MM.1S (cell line): ENCODE data around the gene KCND3.

Experiments
- DNase-seq: peaks from one replicate; pipeline ENCODE4 v3.0.0-alpha.2; 2015
- H2AFZ ChIP-seq: fragments of 300-600 bp; sonication (generic); 2 replicates; pipeline ENCODE4 v1.6.0; 2016; ENCODE audit warnings: antibody characterized with exemption, low read length
- H3F3A ChIP-seq: fragments of 300-600 bp; sonication (generic); 2 replicates; pipeline ENCODE4 v1.6.1; 2016; ENCODE audit warnings: mild to moderate bottlenecking, antibody characterized with exemption, low read length, moderate library complexity, mixed read lengths; ENCODE audit not compliant: insufficient read depth
- H3K27ac ChIP-seq: fragments of 300-600 bp; sonication (generic); 2 replicates; pipeline ENCODE4 v1.5.1; 2016; ENCODE audit warnings: mild to moderate bottlenecking, low read length
- H3K27me3 ChIP-seq: fragments of 300-600 bp; sonication (generic); replicated peaks from 2 replicates; pipeline ENCODE4 v1.6.0; 2016; ENCODE audit warnings: low read length; ENCODE audit not compliant: insufficient read depth
- H3K36me3 ChIP-seq: fragments of 300-600 bp; sonication (generic); replicated peaks from 2 replicates; pipeline ENCODE4 v1.6.1; 2016; ENCODE audit warnings: mild to moderate bottlenecking, low read length, mixed read lengths; ENCODE audit not compliant: insufficient read depth
- H3K4me1 ChIP-seq: fragments of 300-600 bp; sonication (generic); 2 replicates; pipeline ENCODE4 v1.6.1; 2016; ENCODE audit warnings: low read length, mixed read lengths
- H3K4me2 ChIP-seq: fragments of 300-600 bp; sonication (generic); 2 replicates; pipeline ENCODE4 v1.6.0; 2016; ENCODE audit warnings: low read depth, low read length
- H3K4me3 ChIP-seq: fragments of 300-600 bp; sonication (generic); 2 replicates; pipeline ENCODE4 v1.5.1; 2016; ENCODE audit warnings: low read length, mixed read lengths
- H3K79me2 ChIP-seq: fragments of 300-600 bp; sonication (generic); 2 replicates; pipeline ENCODE4 v1.6.1; 2016; ENCODE audit warnings: mixed run types, low read length, mixed read lengths
- H3K9ac ChIP-seq: fragments of 300-600 bp; sonication (generic); 2 replicates; pipeline ENCODE4 v1.6.1; 2016; ENCODE audit warnings: low read length, mixed read lengths
- H3K9me2 ChIP-seq: fragments of 300-600 bp; sonication (generic); replicated peaks from 2 replicates; pipeline ENCODE4 v1.6.1; 2016; ENCODE audit warnings: mild to moderate bottlenecking, low read length, mixed read lengths; ENCODE audit not compliant: insufficient read depth
- H3K9me3 ChIP-seq: fragments of 300-600 bp; sonication (generic); replicated peaks from 2 replicates; pipeline ENCODE4 v1.6.1; 2016; ENCODE audit warnings: mild to moderate bottlenecking, low read length, mixed read lengths; ENCODE audit not compliant: insufficient read depth
- H4K20me1 ChIP-seq: fragments of 300-600 bp; sonication (generic); 2 replicates; pipeline ENCODE4 v1.6.1; 2016; ENCODE audit warnings: mild to moderate bottlenecking, low read length, moderate library complexity, mixed read lengths; ENCODE audit not compliant: insufficient read depth
- EZH2 ChIP-seq: fragments of 300-600 bp; sonication (generic); optimal IDR thresholded peaks from 2 replicates; pipeline ENCODE3; 2017; ENCODE audit warnings: low read depth, mild to moderate bottlenecking, antibody characterized with exemption, low read length, mixed read lengths
- EZH2phosphoT487 ChIP-seq: fragments of 300-600 bp; sonication (generic); IDR thresholded peaks from 2 replicates; pipeline ENCODE4 v1.6.1; 2018; ENCODE audit warnings: antibody characterized with exemption, low read length
- TF ChIP-seq, protein P1 (sequence below): fragments of 300-600 bp; sonication (generic); IDR thresholded peaks from 2 replicates; pipeline ENCODE4 v1.5.1; 2016; ENCODE audit warnings: antibody characterized with exemption, low read length, mixed read lengths

The KCND3 gene

GRCh38 chr1:111928531-111928930 lies 60.9 kb downstream of the KCND3 start:
- no peak overlapping the region for H3K4me3 ChIP-seq
- no peaks in the 10 kb centered on the region for H4K20me1 ChIP-seq
- H3K36me3 ChIP-seq: no peaks in the 10 kb centered on the region
- no peaks in the 10 kb centered on the region for H3K9me3 ChIP-seq
- H3F3A ChIP-seq: no peaks in the 10 kb centered on the region
- H3K27ac ChIP-seq: no peak overlapping the region
- H3K4me2 ChIP-seq: no peak overlapping the region
- no peaks in the 10 kb centered on the region for H3K27me3 ChIP-seq
- H3K9ac ChIP-seq: no peak overlapping the region
- DNase-seq: no peak
- no peaks in the 10 kb centered on the region for H3K9me2 ChIP-seq
- no peaks in the 10 kb centered on the region for H3K79me2 ChIP-seq
- TF ChIP-seq EZH2phosphoT487 (no peak), EZH2 (no peak)
- TF ChIP-seq, protein P1, sequence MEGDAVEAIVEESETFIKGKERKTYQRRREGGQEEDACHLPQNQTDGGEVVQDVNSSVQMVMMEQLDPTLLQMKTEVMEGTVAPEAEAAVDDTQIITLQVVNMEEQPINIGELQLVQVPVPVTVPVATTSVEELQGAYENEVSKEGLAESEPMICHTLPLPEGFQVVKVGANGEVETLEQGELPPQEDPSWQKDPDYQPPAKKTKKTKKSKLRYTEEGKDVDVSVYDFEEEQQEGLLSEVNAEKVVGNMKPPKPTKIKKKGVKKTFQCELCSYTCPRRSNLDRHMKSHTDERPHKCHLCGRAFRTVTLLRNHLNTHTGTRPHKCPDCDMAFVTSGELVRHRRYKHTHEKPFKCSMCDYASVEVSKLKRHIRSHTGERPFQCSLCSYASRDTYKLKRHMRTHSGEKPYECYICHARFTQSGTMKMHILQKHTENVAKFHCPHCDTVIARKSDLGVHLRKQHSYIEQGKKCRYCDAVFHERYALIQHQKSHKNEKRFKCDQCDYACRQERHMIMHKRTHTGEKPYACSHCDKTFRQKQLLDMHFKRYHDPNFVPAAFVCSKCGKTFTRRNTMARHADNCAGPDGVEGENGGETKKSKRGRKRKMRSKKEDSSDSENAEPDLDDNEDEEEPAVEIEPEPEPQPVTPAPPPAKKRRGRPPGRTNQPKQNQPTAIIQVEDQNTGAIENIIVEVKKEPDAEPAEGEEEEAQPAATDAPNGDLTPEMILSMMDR: no peak
- H3K4me1 ChIP-seq: no peaks in the 10 kb centered on the region
- no peak overlapping the region for H2AFZ ChIP-seq

GRCh38 chr1:111927652-111928051 lies 61.8 kb downstream of the KCND3 start:
- no peaks in the 10 kb centered on the region for H3K27me3 ChIP-seq
- no peak for TF ChIP-seq EZH2phosphoT487
- no peak for TF ChIP-seq EZH2
- TF ChIP-seq, protein P1: no peak

DNA sequence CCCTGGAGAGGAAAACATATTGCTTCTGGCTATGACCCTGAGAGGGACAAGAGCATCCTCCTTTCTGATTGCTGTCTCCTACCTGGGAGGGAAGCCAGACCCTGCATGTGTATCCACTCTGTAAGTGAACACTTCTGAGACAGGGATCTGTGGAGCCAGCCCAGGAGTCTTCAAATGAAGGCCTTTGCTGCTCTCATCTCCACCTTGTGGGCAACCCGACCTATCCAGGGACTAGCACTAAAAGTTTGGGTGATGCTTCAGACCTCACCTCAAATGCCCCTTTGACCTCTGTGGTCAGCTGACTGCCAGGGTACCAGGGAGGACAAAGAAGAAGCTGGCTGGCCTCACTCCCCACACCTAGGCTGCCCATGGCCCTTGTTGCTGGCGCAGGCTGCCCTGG lies 64.7 kb downstream of the KCND3 start:
- DNase-seq: no peak
- Histone ChIP-seq H3K27me3 (no peaks in the 10 kb centered on the region), H3K9ac (no peak overlapping the region), H3K36me3 (no peaks in the 10 kb centered on the region), H3K4me2 (no peak overlapping the region), H3K4me3 (no peak overlapping the region), H3K9me2 (no peaks in the 10 kb centered on the region), H3K79me2 (no peaks in the 10 kb centered on the region), H3K27ac (no peak overlapping the region), H2AFZ (no peak overlapping the region), H3K9me3 (no peaks in the 10 kb centered on the region), H3F3A (no peaks in the 10 kb centered on the region), H3K4me1 (no peaks in the 10 kb centered on the region), H4K20me1 (no peaks in the 10 kb centered on the region)
- TF ChIP-seq, protein P1: no peak
- TF ChIP-seq EZH2 (no peak), EZH2phosphoT487 (no peak)

More at GRCh38 chr1:111927652-111928051, 61.8 kb downstream of the KCND3 start:
- no peaks in the 10 kb centered on the region for H3K9me3 ChIP-seq
- H3K4me2 ChIP-seq: no peak overlapping the region
- DNase-seq: no peak
- no peak overlapping the region for H3K4me3 ChIP-seq
- no peaks in the 10 kb centered on the region for H3K36me3 ChIP-seq
- no peaks in the 10 kb centered on the region for H3K79me2 ChIP-seq
- no peak overlapping the region for H2AFZ ChIP-seq
- no peaks in the 10 kb centered on the region for H3F3A ChIP-seq
- H3K4me1 ChIP-seq: no peaks in the 10 kb centered on the region
- no peak overlapping the region for H3K27ac ChIP-seq
- H3K9me2 ChIP-seq: no peaks in the 10 kb centered on the region
- H4K20me1 ChIP-seq: no peaks in the 10 kb centered on the region
- H3K9ac ChIP-seq: no peak overlapping the region
